H9 (cell line): ENCODE data around the gene TNIK. TPM values are rescaled to one million over a fixed set of nuclear protein-coding genes. Genes with fewer than 3 reads are reported as not detected.

Source experiments
- DNase-seq: peaks from one replicate; pipeline ENCODE4 v3.0.0-alpha.2; 2017
- H2AFZ ChIP-seq: one replicate; pipeline ENCODE4 v1.6.1; 2013; ENCODE audit warnings: mild to moderate bottlenecking, low read length, control low read depth, moderate library complexity
- H2AK5ac ChIP-seq: 2 replicates; pipeline ENCODE4 v1.6.1; 2013; ENCODE audit warnings: low read length, control low read depth, mixed read lengths; ENCODE audit not compliant: insufficient read length
- H2BK120ac ChIP-seq: one replicate; pipeline ENCODE4 v1.6.1; 2013; ENCODE audit warnings: low read depth, mild to moderate bottlenecking, low read length, control low read depth, inconsistent platforms; ENCODE audit not compliant: poor library complexity, severe bottlenecking
- H2BK12ac ChIP-seq: 2 replicates; pipeline ENCODE4 v1.6.1; 2013; ENCODE audit warnings: low read length, control low read depth, mixed read lengths, low read depth; ENCODE audit not compliant: insufficient read length
- H2BK15ac ChIP-seq: 2 replicates; pipeline ENCODE4 v1.6.1; 2013; ENCODE audit warnings: low read depth, low read length, control low read depth
- H2BK20ac ChIP-seq: one replicate; pipeline ENCODE4 v1.6.1; 2013; ENCODE audit warnings: low read depth, mild to moderate bottlenecking, low read length, control low read depth, inconsistent platforms; ENCODE audit not compliant: poor library complexity, severe bottlenecking
- H2BK5ac ChIP-seq: 2 replicates; pipeline ENCODE4 v1.6.1; 2013; ENCODE audit warnings: low read length, control low read depth, mixed read lengths; ENCODE audit not compliant: insufficient read length
- H3K14ac ChIP-seq: 2 replicates; pipeline ENCODE4 v1.6.1; 2013; ENCODE audit warnings: low read length, control low read depth; ENCODE audit not compliant: insufficient read depth
- H3K18ac ChIP-seq: 2 replicates; pipeline ENCODE4 v1.6.1; 2013; ENCODE audit warnings: low read depth, mild to moderate bottlenecking, mixed read lengths, low read length, control low read depth; ENCODE audit not compliant: insufficient read length
- H3K23ac ChIP-seq: 2 replicates; pipeline ENCODE4 v1.6.1; 2013; ENCODE audit warnings: low read length, control low read depth, mixed read lengths, low read depth; ENCODE audit not compliant: insufficient read length
- H3K23me2 ChIP-seq: 2 replicates; pipeline ENCODE4 v1.6.1; 2013; ENCODE audit warnings: low read depth, mild to moderate bottlenecking, mixed read lengths, low read length, control low read depth; ENCODE audit not compliant: insufficient read length, poor library complexity, severe bottlenecking
- H3K27ac ChIP-seq: 2 replicates; pipeline ENCODE4 v1.5.1; 2013; ENCODE audit warnings: low read length, control low read depth, mixed read lengths, low read depth; ENCODE audit not compliant: insufficient read length
- H3K27me3 ChIP-seq: 2 replicates; pipeline ENCODE4 v1.6.1; 2013; ENCODE audit warnings: low read length, control low read depth, inconsistent platforms; ENCODE audit not compliant: insufficient read depth
- H3K4ac ChIP-seq: 2 replicates; pipeline ENCODE4 v1.6.1; 2013; ENCODE audit warnings: low read depth, mild to moderate bottlenecking, control low read depth, inconsistent platforms, low read length, moderate library complexity
- H3K4me1 ChIP-seq: 2 replicates; pipeline ENCODE4 v1.6.1; 2013; ENCODE audit warnings: low read length, control low read depth, inconsistent platforms; ENCODE audit not compliant: insufficient read depth
- H3K4me2 ChIP-seq: 2 replicates; pipeline ENCODE4 v1.6.1; 2013; ENCODE audit warnings: low read length, control low read depth, mixed read lengths; ENCODE audit not compliant: insufficient read length, insufficient read depth
- H3K56ac ChIP-seq: 2 replicates; pipeline ENCODE4 v1.6.1; 2013; ENCODE audit warnings: low read depth, mild to moderate bottlenecking, mixed read lengths, low read length, control low read depth; ENCODE audit not compliant: insufficient read length
- H3K79me1 ChIP-seq: 2 replicates; pipeline ENCODE4 v1.6.1; 2013; ENCODE audit warnings: low read depth, mild to moderate bottlenecking, moderate library complexity, low read length, control low read depth, inconsistent platforms; ENCODE audit not compliant: insufficient read depth, poor library complexity, severe bottlenecking
- H3K79me2 ChIP-seq: 2 replicates; pipeline ENCODE4 v1.6.1; 2013; ENCODE audit warnings: low read length, control low read depth, inconsistent platforms; ENCODE audit not compliant: insufficient read depth
- H3K9ac ChIP-seq: 2 replicates; pipeline ENCODE4 v1.6.1; 2013; ENCODE audit warnings: low read length, control low read depth, mixed read lengths; ENCODE audit not compliant: insufficient read length; ENCODE audit errors: extremely low read depth
- H3K9me3 ChIP-seq: one replicate; pipeline ENCODE4 v1.6.1; 2013; ENCODE audit warnings: low read depth, low read length, inconsistent platforms; ENCODE audit not compliant: control insufficient read depth
- H3T11ph ChIP-seq: one replicate; pipeline ENCODE4 v1.6.1; 2013; ENCODE audit warnings: mild to moderate bottlenecking, low read length, control low read depth, inconsistent platforms
- H4K20me1 ChIP-seq: one replicate; pipeline ENCODE4 v1.6.1; 2013; ENCODE audit not compliant: control insufficient read depth, insufficient read length, insufficient read depth
- H4K5ac ChIP-seq: 2 replicates; pipeline ENCODE4 v1.6.1; 2013; ENCODE audit warnings: low read depth, mild to moderate bottlenecking, mixed read lengths, low read length, control low read depth; ENCODE audit not compliant: insufficient read length
- H4K8ac ChIP-seq: replicated peaks from 2 replicates; pipeline ENCODE4 v1.6.1; 2013; ENCODE audit warnings: low read length, control low read depth, mixed read lengths, low read depth; ENCODE audit not compliant: insufficient read length
- H4K91ac ChIP-seq: 2 replicates; pipeline ENCODE4 v1.6.1; 2013; ENCODE audit warnings: low read depth, mild to moderate bottlenecking, moderate library complexity, mixed read lengths, low read length, control low read depth; ENCODE audit not compliant: insufficient read length
- H3K27ac Mint-ChIP-seq, 3 experiments: 2 replicates in 2 of 3; 3 replicates in 1 of 3; pipeline ENCODE4 v1.8.0; 2020 to 2021; ENCODE audit warnings: mixed read lengths in 3 of 3, mild to moderate bottlenecking in 1 of 3, moderate library complexity in 1 of 3
- H3K27me3 Mint-ChIP-seq: 2 replicates; pipeline ENCODE4 v1.8.0; 2021; ENCODE audit warnings: low read depth, mild to moderate bottlenecking, moderate library complexity, mixed read lengths
- H3K36me3 Mint-ChIP-seq, 3 experiments: 2 replicates in 2 of 3; 3 replicates in 1 of 3; pipeline ENCODE4 v1.8.0; 2020 to 2021; ENCODE audit warnings: low read depth in 3 of 3, mixed read lengths in 3 of 3; ENCODE audit not compliant: insufficient read depth in 1 of 3
- H3K4me1 Mint-ChIP-seq, 2 experiments: 2 replicates each; pipeline ENCODE4 v1.8.0; 2020; ENCODE audit warnings: mixed read lengths in 2 of 2
- H3K4me3 Mint-ChIP-seq, 2 experiments: 2 replicates in 1 of 2; 3 replicates in 1 of 2; pipeline ENCODE4 v1.8.0; 2020 to 2021; ENCODE audit warnings: mild to moderate bottlenecking in 2 of 2, mixed read lengths in 2 of 2, moderate library complexity in 1 of 2
- H3K9me3 Mint-ChIP-seq, 2 experiments: 2 replicates in 1 of 2; 3 replicates in 1 of 2; pipeline ENCODE4 v1.8.0; 2020; ENCODE audit warnings: mild to moderate bottlenecking in 2 of 2, mixed read lengths in 2 of 2, moderate library complexity in 1 of 2
- WGBS: extraction: QIAGEN DNeasy Blood & Tissue Kit; methylation state at CpG from one replicate; pipeline ENCODE4 v1.1.7; 2013; ENCODE audit warnings: missing lambda C conversion rate, low lambda C conversion rate, mixed read lengths; ENCODE audit not compliant: insufficient read length; ENCODE audit errors: extremely low coverage; 5-methylcytosine and 5-hydroxymethylcytosine counted together
- total RNA-seq: library from RNA; stranded (reverse); gene quantifications from 2 replicates; pipeline ENCODE4 v1.2.1, GENCODE V29; 2021
- TF ChIP-seq, protein P1 (sequence below): fragments of 200-600 bp; sonication (generic); conservative IDR thresholded peaks from 3 replicates; pipeline ENCODE4 v1.8.0; 2021; ENCODE audit warnings: antibody characterized with exemption, mild to moderate bottlenecking

The TNIK gene
- total RNA-seq, 1 experiment from 2014 or later, result 15.9 TPM

GRCh38 chr3:171183042-171183441 is 277.2 kb downstream of the TNIK start:
- Histone ChIP-seq H2BK20ac (no peak overlapping the region), H3K79me2 (0 out of 2 replicates have a peak, but pooled peaks cover 1% of the 10 kb centered on the region), H3K14ac (no peak overlapping the region), H4K20me1 (no peaks in the 10 kb centered on the region), H3K9ac (no peak overlapping the region), H3K23me2 (no peaks in the 10 kb centered on the region), H3K9me3 (no peaks in the 10 kb centered on the region), H4K91ac (no peak overlapping the region), H2AFZ (no peak overlapping the region), H3K56ac (no peak overlapping the region), H3K23ac (no peak overlapping the region), H2BK120ac (no peak overlapping the region), H4K5ac (no peak overlapping the region), H3K27me3 (no peaks in the 10 kb centered on the region), H3K79me1 (no peaks in the 10 kb centered on the region), H3T11ph (no peak overlapping the region), H2BK15ac (no peak overlapping the region), H3K4me2 (no peak overlapping the region), H4K8ac (no peak overlapping the region), H3K18ac (no peak overlapping the region), H3K27ac (no peak overlapping the region), H3K4ac (no peak overlapping the region), H3K4me1 (peaks cover 5% of the 10 kb centered on the region; the same call in 1 of the 2 replicates), H2BK12ac (no peak overlapping the region), H2BK5ac (no peak overlapping the region), H2AK5ac (no peak overlapping the region)
- DNase-seq, result no peak
- TF ChIP-seq, protein P1, sequence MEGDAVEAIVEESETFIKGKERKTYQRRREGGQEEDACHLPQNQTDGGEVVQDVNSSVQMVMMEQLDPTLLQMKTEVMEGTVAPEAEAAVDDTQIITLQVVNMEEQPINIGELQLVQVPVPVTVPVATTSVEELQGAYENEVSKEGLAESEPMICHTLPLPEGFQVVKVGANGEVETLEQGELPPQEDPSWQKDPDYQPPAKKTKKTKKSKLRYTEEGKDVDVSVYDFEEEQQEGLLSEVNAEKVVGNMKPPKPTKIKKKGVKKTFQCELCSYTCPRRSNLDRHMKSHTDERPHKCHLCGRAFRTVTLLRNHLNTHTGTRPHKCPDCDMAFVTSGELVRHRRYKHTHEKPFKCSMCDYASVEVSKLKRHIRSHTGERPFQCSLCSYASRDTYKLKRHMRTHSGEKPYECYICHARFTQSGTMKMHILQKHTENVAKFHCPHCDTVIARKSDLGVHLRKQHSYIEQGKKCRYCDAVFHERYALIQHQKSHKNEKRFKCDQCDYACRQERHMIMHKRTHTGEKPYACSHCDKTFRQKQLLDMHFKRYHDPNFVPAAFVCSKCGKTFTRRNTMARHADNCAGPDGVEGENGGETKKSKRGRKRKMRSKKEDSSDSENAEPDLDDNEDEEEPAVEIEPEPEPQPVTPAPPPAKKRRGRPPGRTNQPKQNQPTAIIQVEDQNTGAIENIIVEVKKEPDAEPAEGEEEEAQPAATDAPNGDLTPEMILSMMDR, result no peak
- no peaks in the 10 kb centered on the region for H3K9me3 Mint-ChIP-seq
- peaks cover 0 to 3% (median 0%) of the 10 kb centered on the region in 3 experiments; a peak in 1 of 7 replicates for H3K36me3 Mint-ChIP-seq
- H3K4me3 Mint-ChIP-seq, result no peak overlapping the region
- no CpG with 5 or more reads among the region's 4 CpGs for WGBS
- H3K27me3 Mint-ChIP-seq, result no peaks in the 10 kb centered on the region; the same call in 1 of the 2 replicates
- H3K27ac Mint-ChIP-seq, result no peak overlapping the region
- H3K4me1 Mint-ChIP-seq, result peaks cover 16 to 18% of the 10 kb centered on the region in 2 experiments
